ENCODE measurements around the gene VCP. TPM values are rescaled to one million over a fixed set of nuclear protein-coding genes. Genes with fewer than 3 reads are reported as not detected.
A peak's percentile ranks its signal among the peaks of the same experiment; 100 is the strongest.

VCP gene
- total and polyA plus RNA-seq, 2 experiments from 2014 or later, result 226 to 338 TPM

DNA sequence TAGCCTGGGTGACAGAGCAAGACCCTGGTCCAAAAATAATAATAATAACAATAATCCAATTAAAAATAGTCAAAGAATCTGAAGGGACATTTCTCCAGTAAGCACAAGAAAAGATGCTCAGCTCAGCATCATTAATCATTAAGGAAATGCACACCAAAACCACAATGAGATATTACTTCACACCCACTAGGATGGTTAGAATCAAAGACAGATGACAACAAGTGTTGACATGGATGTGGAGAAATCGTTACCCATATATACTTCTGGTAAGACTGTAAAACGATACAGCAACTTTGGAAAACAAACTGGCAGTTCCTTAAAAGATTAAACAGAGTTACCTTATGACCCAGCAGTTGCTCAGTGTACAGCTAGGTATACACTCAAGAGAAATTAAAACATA, 12.7 kb upstream of the VCP start:
- Histone ChIP-seq H3K9me3 (ENCODE audit: low read depth) (no peaks in the 10 kb centered on the region), H3K27me3 (no peaks in the 10 kb centered on the region), H3K4me1 (ENCODE audit: low read depth) (no peaks in the 10 kb centered on the region), H3K27ac (no peak overlapping the region), H3K36me3 (peaks cover 21% of the 10 kb centered on the region), H3K4me3 (no peak overlapping the region)
- TF ChIP-seq, protein P1, sequence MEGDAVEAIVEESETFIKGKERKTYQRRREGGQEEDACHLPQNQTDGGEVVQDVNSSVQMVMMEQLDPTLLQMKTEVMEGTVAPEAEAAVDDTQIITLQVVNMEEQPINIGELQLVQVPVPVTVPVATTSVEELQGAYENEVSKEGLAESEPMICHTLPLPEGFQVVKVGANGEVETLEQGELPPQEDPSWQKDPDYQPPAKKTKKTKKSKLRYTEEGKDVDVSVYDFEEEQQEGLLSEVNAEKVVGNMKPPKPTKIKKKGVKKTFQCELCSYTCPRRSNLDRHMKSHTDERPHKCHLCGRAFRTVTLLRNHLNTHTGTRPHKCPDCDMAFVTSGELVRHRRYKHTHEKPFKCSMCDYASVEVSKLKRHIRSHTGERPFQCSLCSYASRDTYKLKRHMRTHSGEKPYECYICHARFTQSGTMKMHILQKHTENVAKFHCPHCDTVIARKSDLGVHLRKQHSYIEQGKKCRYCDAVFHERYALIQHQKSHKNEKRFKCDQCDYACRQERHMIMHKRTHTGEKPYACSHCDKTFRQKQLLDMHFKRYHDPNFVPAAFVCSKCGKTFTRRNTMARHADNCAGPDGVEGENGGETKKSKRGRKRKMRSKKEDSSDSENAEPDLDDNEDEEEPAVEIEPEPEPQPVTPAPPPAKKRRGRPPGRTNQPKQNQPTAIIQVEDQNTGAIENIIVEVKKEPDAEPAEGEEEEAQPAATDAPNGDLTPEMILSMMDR (IDR thresholded peaks at IDR 0.05; ENCODE audit: low read depth, low read length), result no peak
- DNase-seq (ENCODE audit: low read depth in 1 of 2, low spot score in 1 of 2), result no peak

DNA sequence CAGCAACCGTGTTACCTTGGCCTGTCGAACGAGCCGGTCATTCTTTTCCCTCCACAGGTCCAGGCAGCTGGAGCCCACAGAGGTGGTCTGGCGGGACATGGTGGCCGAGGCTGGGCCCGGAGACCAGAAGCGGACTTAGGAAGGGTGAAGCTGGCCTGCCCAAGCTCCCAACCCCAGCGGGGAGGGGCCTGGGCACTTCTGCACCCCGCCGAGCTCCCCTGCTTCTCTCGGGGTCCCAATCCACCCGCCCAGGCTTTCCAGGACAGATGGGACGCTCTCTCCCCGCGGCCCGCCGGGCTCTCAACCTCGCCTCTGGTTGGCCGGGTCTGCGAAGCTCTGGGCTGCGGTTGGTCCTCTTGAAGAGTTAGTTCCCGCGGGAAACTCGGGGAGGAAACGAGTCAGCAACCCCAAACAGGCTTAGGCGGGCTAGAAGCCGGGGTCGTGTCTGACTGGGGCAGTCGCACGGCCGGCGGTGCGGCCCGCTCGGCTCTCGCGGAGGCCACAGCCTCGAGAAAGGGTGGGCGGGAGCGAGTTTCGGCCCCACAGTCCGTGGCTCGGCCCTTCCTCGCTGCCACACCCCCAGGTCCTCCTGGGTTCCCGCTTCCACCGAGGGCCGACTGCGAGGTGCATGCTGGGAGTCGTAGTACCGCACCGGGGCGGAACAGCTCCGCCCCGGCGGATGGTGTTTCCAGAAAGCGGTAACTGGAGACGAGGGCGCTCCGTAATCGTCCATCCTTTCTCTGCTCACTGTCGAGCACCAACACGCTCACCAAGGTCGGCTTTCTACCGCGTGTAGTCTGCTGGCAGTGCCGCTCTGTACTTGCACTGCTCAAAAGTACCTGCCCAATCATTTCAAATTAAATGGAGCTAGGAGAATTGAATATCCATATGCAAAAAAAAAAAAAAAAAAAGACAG, 7.3 kb upstream of the VCP start, which contains the start of gene FANCG:
FANCG (minus strand) TSS at position 517 of the 916 bp plus-strand sequence; CDS start at position 99, 418 bp downstream.
- H3K36me3 ChIP-seq, result no peaks in the 10 kb centered on the region
- H3K27me3 ChIP-seq, result no peaks in the 10 kb centered on the region
- peaks cover 7% of the 10 kb centered on the region for H3K4me1 ChIP-seq (ENCODE audit: low read depth)
- DNase-seq (ENCODE audit: low read depth in 1 of 2, low spot score in 1 of 2), result peak; percentile 94
- TF ChIP-seq, protein P1 (IDR thresholded peaks at IDR 0.05; ENCODE audit: low read depth, low read length), result no peak
- H3K9me3 ChIP-seq (ENCODE audit: low read depth), result no peaks in the 10 kb centered on the region
- peak within 1 kb of the TSS; percentile 41 for H3K27ac ChIP-seq
- peak within 1 kb of the TSS; percentile 82 for H3K4me3 ChIP-seq

DNA sequence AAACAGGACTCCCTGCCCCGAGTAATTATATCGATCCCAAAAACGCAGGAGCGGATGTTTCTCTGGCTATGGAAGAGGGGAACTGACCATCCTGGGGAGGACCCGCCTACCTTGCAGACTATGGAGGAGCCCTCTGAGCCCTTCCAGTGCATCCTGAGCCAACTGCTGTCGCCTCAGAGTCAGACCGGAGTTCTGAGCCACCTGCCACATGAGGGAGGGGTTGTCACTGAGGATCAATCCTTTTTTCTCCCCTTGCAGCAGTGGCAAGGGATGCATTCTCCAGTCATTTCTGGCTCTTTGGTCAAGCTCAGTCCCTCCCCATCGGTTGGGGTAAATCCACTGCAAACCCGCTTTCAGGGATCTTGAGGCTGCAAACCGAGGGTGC, 6.6 kb upstream of the VCP start:
- Histone ChIP-seq H3K27ac (peak overlapping the region; percentile 41), H3K4me3 (peak overlapping the region; percentile 82), H3K9me3 (ENCODE audit: low read depth) (no peaks in the 10 kb centered on the region), H3K36me3 (no peaks in the 10 kb centered on the region), H3K4me1 (ENCODE audit: low read depth) (peaks cover 7% of the 10 kb centered on the region), H3K27me3 (no peaks in the 10 kb centered on the region)
- TF ChIP-seq, protein P1 (IDR thresholded peaks at IDR 0.05; ENCODE audit: low read depth, low read length), result no peak
- no peak for DNase-seq (ENCODE audit: low read depth in 1 of 2, low spot score in 1 of 2)

DNA sequence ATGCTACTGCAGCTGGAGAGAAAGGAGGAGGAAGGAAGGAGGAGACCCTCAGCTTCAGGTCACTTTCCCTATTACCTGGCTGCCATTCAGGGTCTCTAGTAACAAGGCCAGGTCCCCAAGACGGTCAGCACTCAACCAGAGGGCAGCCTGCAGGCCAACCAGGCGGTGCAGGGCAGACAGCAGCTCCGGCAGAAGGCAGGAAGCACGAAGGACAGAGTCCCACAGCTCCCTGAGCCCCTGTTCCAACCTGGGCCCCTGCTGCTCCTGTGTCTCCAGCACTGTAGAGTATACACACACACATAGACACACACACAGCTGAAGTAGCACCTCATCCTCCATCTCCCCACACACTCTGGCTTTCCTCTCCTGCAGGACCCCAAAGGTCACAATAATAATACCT, 5.6 kb upstream of the VCP start:
- no peak overlapping the region for H3K27ac ChIP-seq
- H3K4me1 ChIP-seq (ENCODE audit: low read depth), result peaks cover 9% of the 10 kb centered on the region
- H3K36me3 ChIP-seq, result no peaks in the 10 kb centered on the region
- no peak overlapping the region for H3K4me3 ChIP-seq
- TF ChIP-seq, protein P1 (IDR thresholded peaks at IDR 0.05; ENCODE audit: low read depth, low read length), result no peak
- no peaks in the 10 kb centered on the region for H3K9me3 ChIP-seq (ENCODE audit: low read depth)
- no peak for DNase-seq (ENCODE audit: low read depth in 1 of 2, low spot score in 1 of 2)
- H3K27me3 ChIP-seq, result no peaks in the 10 kb centered on the region

DNA sequence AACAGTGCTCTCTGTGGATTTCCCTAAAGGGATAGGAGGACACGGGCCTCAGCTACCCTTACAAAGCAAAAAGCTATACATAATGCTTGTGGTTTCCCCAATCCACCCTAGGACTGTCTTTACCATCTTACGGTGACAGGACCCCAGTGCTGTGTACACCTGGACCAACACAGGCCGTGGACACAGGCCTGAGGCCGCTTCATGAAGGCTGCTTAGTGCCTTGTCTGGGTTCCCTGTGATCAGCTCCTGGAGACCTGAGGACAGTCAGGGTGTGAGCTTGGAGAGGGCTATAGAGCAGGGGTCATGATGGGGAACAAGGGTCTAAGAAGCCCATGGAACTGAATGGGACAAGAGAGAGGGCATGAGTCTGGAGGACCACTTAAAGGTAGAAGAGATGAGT, 4.4 kb upstream of the VCP start:
- DNase-seq (ENCODE audit: low read depth in 1 of 2, low spot score in 1 of 2), result no peak
- Histone ChIP-seq H3K27ac (no peak overlapping the region), H3K4me1 (ENCODE audit: low read depth) (peaks cover 11% of the 10 kb centered on the region), H3K27me3 (no peaks in the 10 kb centered on the region), H3K9me3 (ENCODE audit: low read depth) (no peaks in the 10 kb centered on the region), H3K36me3 (no peaks in the 10 kb centered on the region), H3K4me3 (no peak overlapping the region)
- TF ChIP-seq, protein P1 (IDR thresholded peaks at IDR 0.05; ENCODE audit: low read depth, low read length), result no peak

Data from cardiac muscle cell (in vitro differentiated cells and primary cell).